Amniotic stem cell (primary cell): ENCODE data around the gene TTC7B.

Experiments
- DNase-seq: peaks from one replicate; lab custom pipeline; 2025; lab: John Stamatoyannopoulos, UW

The TTC7B gene

DNA sequence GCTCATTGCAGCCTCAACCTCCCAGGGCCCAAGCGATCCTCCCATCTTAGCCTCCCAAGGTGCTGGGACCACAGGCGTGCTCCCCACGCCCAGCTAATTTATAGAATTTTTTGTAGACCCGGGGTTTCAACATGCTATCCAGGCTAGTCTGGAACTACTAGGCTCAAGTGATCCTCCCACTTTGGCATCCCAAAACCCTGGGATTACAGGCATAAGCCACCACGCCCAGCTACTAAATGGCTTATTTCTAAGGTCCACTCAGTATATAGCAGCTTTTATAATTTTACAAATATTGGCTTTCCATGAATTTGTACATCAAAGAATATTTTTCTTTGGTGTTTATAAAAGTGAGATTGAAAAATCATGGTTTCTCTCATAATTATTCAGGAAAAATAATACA is 167.8 kb downstream of the TTC7B start:
- DNase-seq = no peak

GRCh38 chr14:90647473-90648005 is 168.7 kb downstream of the TTC7B start:
- DNase-seq = no peak

- DNase-seq = no peak
Observed at GRCh38 chr14:90645842-90646443, 170.3 kb downstream of the TTC7B start.

GRCh38 chr14:90644882-90645281 is 171.3 kb downstream of the TTC7B start:
- DNase-seq = no peak

DNA sequence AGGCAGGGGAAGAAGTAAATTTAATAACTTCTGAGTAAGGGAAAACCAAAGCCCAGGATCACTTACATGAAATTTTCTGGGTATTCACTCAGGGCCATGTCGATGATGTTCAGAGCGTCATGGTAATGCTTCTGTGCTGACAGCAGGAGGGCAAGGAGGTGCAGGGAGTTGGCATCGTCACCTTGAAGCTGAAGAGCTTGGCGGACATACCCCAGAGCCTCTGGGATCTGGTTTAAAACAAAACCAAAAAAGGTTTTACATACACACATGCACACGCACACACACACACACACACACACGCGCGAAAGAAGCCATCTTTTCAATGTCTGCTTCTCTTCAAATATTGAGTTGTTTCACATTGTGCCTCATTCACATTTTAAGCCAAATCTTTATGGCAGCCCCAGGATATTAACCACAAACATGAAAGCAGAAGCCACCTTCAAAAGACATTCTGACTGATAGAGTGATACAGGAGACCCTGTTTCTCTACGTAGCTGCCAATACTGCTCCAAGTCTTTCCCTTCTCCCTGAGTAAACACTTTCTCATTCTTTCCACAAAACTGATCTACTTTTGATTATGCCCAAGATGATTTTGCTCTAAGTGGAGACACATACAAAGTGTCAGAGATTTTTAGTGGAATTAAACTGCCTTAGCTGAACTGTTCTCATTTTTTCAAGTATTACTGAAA is 172.1 kb downstream of the TTC7B start:
- no peak for DNase-seq

DNA sequence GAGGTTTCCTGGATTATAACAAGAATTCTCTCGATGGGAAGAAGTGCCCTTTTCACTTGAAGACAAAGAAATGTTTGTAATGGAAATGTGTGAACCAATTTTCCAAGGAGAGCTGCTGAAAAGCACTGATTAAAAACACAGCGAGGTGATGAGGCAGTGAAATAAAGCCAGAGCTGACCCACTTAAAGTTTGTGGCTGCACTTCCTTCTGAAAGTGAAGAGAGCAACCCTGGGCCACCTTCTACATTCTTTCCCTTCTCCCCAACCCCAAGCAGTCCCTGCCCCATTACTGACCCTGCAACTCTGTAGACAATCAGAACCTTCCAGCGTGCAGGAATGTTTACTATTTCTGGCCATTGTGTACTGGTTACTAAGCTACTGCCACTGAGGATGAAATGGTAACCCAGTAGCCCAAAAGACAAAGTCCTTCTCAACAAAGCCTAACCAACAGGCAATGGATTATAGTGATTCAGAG is 173.9 kb downstream of the TTC7B start:
- DNase-seq = no peak

GRCh38 chr14:90641615-90642243 is 174.5 kb downstream of the TTC7B start:
- no peak for DNase-seq

GRCh38 chr14:90641168-90641567 is 175.1 kb downstream of the TTC7B start:
- no peak for DNase-seq

- DNase-seq = no peak
Observed at GRCh38 chr14:90639641-90640040, 176.6 kb downstream of the TTC7B start.

DNA sequence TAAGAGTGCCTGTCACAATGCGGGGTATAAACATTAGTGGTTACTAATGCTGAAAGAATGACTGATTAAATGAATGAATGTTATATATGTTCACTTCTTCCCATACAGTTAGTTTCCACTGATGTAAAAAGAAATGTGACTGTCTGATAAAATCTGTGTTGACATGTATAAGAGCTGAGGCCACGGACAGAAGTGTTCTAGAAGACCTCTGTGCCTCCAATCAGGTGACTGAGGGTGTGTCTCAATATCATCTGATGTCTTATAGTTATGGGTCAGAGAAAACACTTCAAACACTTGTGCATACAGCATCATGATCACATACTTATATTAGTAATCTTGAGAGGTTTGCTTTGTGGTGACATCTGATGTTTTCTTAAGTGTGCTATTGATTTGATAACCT is 183.4 kb downstream of the TTC7B start:
- no peak for DNase-seq

GRCh38 chr14:90632451-90632850 is 183.8 kb downstream of the TTC7B start:
- no peak for DNase-seq

- DNase-seq = no peak
Observed at GRCh38 chr14:90630171-90630806, 185.9 kb downstream of the TTC7B start.

DNA sequence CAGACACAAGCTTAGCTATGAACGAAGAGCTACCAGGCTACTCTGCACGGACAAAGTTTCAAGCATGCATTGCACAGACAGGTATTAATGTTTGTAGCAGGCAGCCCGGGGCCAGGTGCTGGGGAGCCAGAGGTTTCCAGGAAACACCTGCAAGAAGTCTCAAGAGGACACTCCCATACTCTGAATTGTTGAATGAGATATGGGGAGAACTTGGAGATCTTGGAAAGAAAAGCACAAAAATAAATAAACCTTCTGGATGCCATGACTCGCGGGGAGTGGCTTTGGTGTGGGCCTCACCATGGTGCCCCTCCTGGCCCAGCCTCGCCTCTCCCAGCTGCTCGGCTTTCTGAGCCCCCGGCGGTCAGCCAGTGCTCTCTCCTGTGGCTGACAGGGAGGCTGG is 186.8 kb downstream of the TTC7B start:
- no peak for DNase-seq

DNA sequence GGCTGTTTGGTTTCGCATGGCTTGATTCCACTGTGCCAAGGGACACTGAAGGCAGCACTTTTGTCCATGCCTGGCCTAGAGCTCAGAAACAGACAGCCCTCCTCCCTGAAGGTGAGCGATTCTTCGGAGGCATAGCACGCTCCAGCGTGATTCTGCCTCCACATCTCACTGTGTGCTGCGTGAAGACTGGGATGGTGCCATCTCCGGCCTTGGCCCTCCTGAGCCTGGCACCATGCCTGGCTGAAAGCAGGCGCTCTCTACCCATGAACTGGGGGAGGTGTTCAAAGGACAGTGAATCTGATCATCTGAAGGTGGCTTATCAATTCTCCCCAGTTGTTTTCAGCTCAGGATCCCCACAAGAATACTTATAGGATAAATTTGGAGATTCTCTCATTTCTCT is 187.4 kb downstream of the TTC7B start:
- no peak for DNase-seq

DNA sequence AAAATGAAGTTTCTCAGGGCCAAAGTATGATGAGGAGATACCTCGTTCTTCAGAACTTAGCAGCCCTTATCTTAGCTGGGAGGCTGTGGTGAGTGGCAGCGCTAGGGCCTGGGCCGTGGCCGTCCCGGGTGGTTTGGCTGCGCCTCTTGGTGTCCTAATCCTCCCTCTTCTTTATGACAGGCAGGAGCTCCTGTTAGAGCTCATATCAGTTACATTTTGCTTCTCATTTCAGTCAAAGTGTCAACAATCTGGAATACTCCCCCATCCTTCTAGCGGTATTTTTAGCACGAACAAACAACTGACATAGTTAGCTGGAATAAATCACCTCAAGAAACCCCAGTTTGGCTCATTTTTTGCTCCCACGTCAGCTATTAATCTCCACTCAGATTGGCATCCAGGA is 188.8 kb downstream of the TTC7B start:
- no peak for DNase-seq

- no peak for DNase-seq
Observed at GRCh38 chr14:90626550-90626949, 189.7 kb downstream of the TTC7B start.

GRCh38 chr14:90625445-90625844 is 190.8 kb downstream of the TTC7B start:
- DNase-seq = no peak

- no peak for DNase-seq
Observed at GRCh38 chr14:90624732-90625400, 191.4 kb downstream of the TTC7B start.

- no peak for DNase-seq
Observed at GRCh38 chr14:90624227-90624626, 192.0 kb downstream of the TTC7B start.

GRCh38 chr14:90621201-90621600 is 195.0 kb downstream of the TTC7B start:
- DNase-seq = no peak

DNA sequence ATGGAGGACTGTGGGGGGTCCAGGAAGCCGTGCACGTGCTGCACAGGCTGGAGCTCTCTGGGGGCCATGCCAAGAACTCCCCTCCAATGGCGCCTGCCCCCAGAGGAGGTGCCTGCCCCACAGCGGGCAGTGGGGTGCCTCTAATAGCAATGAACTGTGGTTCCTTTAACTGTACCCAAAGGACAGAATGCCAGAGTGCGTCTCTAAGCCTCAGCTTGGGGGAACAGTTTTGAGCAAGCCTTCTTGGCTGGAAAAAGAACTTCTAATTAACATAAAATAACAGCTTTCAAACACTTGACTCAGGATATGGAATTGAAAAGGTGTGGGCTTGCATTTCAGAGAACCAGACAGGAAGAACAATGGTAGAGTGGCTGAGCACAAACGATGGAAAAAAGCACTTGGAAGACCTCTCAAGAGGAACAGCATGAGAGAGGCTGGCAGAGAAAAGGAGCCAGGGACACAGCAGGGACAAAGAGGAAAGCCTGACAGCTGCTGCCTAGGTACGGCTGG is 195.6 kb downstream of the TTC7B start:
- no peak for DNase-seq

DNA sequence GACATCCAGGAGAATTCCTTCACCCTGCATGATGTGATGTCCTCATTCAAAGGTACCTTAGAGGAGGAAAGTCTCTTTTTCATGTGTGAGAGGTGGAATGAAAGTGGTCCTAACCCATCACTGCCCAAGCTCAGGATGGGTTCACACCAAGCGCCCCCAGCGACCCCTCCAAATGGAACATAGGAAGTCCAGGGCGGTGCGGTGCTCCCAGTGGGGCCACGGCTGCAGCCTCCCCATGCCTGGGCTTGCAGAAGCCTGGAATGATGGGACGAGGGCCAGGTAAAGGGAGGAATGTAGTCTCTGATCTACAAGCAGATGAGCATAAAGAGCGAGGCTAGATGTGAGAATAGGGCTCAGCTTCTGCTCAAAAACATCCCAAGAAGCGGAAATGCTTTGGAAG is 196.3 kb downstream of the TTC7B start:
- DNase-seq = no peak
